ENCODE data around the gene RFPL4AL1.
"Not testable (repeated sequence)": the region's sequence is repeated elsewhere in the genome, so short reads cannot be mapped to it uniquely, and the experiment has no call there.

The RFPL4AL1 gene

DNA sequence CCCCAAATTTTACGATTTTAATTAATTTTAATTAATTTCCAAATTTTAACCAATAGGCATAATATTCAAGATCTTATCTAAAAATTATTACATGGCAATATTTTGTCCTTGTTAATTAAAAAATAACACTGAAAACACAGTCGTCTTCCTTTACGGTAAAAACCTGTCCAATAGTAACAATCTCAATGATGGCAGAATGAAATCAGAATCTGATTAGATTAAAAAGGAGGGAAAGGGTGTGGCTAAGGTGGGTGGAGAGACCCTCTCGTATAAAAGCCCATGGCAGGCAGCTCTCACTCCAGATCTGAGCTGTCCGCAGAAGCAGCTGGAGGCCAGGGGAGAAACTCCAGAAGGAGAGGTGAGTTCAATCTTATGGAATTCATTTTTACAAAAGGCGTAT lies at the start of gene RFPL4AL1:
Gene RFPL4AL1 (plus strand): TSS at position 301 of the 400 bp plus-strand sequence. CDS start 2,687 bp downstream, outside the sequence.
- not testable (repeated sequence) for DNase-seq

DNA sequence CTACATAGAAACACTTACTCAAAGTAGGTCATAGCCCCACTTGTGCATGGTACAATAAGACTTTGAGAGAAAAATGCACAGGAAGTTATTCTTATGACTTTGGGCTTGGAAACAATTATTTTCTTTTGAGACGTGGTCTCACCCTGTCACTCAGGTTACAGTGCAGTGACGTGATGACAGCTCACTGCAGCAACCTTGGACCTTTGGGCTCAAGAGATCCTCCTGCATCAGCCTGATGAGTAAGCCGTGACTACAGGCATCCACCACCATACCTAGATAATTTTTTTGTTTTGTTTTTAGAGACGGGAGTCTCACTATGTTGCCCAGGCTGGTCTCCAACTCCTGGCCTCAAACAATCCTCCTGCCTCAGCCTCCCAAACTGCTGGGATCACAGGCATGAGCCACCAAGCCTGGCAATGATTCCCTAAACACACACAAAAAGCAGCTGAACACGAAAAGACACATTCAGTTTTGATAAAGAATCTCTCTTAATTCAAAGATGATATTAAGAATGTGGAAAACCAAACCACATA lies 48.6 kb upstream of the RFPL4AL1 start:
- DNase-seq, result no peak

DNA sequence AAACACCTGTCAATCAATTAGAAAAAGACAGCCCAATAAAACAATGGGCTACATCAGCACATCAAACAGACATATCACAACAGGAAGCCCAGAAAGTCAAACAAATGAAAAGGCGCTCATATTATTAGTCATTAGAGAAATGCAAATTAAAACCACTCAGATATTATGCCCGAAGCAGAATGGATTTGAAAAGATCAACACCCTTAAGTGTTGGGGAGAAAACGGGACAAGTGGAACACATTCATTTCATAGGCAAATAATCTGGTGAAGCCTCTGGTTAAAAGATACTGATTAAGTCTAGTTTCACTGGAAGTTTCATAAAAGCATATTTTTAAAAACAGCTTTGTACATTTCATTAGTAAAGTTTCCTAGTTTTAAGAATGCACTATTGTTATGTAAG lies 48.1 kb upstream of the RFPL4AL1 start:
- no peak for DNase-seq

DNA sequence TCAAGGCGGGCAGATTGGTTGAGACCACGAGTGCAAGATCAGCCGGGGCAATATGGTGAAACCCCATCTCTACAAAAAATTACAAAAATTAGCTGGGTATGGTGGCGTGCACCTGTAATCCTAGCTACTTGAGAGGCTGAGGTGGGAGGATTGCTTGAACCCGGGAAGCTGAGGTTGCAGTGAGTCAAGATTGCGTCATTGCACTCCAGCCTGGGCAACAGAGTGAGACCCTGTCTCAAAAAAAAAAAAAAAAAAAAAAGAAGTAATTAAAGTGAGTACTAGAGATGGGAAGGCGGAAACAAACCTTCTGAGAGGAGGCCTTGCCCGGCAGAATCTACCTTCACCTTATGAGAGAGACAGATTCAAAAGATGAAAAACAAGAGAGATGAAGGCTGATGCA lies 45.4 kb upstream of the RFPL4AL1 start:
- no peak for DNase-seq

DNA sequence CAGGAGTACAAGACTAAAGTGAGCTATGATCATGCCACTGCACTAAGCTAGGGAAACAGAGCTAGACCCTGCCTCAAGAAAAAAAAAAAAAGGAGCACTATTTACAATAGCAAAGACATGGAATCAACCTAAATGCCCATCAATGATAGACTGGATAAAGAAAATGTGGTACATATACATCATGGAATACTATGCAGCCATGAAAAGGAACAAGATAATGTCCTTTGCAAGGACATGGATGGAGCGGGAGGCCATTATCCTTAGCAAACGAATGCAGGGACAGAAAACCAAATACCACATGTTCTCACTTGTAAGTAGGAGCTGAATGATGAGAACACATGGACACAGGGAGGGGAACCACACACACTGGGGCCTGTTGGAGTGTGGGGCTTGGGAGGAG lies 38.5 kb upstream of the RFPL4AL1 start:
- DNase-seq, result not testable (repeated sequence)

DNA sequence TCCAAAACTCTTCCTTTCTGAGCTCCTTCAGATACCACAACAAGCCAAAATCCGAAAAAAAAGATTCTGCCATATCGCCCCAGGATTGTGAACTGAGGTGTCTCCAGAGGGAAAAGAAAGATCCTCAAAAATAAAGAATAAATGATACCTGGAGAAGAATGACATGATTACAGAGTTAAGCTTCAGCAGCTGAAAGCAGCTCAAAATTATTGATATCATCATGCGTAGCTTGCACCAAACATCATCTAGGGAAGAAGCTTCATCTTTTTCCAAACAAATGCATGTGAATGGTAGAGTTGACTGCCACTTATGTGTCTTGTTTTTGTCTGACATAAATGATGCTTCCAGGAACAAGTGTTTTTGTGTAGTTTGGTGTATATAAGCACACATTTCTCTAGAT lies 30.6 kb upstream of the RFPL4AL1 start, which contains the start of gene NLRP9:
Gene NLRP9 (minus strand): TSS at position 101 of the 400 bp plus-strand sequence. CDS start 28 bp downstream, at position 73.
- no peak for DNase-seq

DNA sequence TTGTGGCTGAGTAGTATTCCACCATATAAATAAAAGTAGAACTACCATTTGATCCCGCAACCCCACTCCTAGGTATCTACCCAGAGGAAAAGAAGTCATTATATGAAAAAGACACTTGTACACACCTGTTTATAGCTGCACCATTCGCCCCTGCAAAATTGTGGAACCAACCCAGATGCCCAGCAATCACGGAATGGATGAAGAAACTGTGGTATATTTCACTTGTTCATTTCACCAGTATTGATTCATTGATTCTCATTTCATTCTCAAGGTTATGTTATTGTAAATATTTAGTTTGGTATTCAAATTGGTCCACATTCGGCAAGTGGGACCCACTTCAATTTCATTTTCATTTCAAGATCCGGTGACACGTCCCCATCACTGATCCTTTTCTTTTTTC lies 18.2 kb upstream of the RFPL4AL1 start:
- DNase-seq, result no peak

DNA sequence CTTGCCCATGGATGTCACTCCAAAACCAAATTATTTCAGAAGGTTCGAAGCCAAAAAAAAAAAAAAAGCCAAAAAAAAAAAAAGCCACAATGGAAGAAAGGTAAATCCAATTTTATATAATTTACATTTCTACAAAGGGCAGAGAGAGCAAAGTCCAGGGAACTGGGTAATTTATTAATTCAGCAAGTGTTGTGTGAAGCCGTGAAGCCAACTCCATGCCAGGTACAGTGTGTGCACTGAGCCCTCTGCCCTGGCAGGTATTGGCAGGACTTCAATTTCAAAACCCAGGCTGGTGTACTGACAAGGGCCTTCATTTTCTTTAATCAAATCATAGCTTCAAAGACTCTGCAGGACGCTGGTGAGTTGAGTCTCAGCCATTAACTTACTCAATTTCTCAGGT lies 15.5 kb upstream of the RFPL4AL1 start:
- no peak for DNase-seq

DNA sequence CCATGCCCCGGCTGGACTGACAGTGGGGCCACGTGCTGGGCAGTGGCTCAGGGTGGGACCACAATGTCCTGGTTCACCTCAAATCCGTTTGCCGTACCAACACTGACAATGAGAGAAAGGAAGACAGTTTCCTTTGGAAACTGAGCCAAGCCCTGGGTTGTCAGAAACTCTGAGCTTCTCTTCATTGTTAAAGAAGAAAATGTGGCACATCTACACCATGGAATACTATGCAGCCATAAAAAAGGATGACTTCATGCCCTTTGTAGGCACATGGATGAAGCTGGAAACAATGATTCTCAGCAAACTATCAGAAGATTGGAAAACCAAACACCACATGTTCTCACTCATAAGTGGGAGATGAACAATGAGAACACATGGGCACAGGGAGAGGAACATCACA lies 12.1 kb upstream of the RFPL4AL1 start:
- DNase-seq, result not testable (repeated sequence)

DNA sequence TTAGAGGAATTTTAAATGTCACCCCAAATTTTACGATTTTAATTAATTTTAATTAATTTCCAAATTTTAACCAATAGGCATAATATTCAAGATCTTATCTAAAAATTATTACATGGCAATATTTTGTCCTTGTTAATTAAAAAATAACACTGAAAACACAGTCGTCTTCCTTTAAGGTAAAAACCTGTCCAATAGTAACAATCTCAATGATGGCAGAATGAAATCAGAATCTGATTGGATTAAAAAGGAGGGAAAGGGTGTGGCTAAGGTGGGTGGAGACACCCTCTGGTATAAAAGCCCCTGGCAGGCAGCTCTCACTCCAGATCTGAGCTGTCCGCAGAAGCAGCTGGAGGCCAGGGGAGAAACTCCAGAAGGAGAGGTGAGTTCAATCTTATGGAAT lies 10.1 kb upstream of the RFPL4AL1 start, which contains the start of gene RFPL4A:
Gene RFPL4A (plus strand): TSS at position 301 of the 400 bp plus-strand sequence. CDS start 2,704 bp downstream, outside the sequence.
- DNase-seq, result not testable (repeated sequence)

DNA sequence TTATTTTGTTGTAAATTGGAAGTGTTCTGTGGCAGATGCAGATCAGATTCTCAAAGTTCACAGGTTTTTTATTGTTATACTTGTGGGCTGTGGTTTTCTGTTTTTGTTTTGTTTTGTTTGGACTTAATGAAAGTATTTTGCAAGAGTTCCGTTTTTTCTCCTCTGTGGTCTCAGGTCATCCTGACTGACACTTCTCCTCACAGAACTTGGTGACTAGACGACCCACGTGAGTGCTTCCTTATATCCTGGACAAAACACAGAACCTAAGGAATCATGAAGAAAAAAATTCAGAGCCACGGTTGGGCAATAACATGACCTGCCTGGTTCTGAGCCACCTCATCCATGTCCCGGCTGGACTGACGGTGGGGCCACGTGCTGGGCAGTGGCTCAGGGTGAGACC lies 2.5 kb upstream of the RFPL4AL1 start:
- DNase-seq, result peak in 2 of 51 donors; percentile 0 to 32

DNA sequence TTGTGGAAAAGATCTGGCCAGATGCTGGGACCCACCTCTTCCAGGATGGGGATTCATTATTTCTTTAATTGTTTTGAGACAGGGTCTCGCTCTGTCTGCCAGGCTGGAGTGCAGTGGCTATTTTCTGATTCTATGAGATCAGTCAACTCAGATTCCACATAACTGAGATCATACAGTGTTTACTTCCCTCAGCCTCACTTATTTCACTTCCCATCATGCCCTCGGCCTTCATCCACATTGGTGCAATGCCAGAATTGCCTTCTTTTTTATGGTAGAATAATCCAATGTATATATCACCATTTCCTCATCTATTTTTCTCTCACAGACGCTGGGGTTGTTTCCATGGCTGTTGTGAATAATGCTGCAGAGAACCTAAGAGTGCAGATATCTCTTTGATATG lies 714 bp downstream of the RFPL4AL1 start:
- not testable (repeated sequence) for DNase-seq

DNA sequence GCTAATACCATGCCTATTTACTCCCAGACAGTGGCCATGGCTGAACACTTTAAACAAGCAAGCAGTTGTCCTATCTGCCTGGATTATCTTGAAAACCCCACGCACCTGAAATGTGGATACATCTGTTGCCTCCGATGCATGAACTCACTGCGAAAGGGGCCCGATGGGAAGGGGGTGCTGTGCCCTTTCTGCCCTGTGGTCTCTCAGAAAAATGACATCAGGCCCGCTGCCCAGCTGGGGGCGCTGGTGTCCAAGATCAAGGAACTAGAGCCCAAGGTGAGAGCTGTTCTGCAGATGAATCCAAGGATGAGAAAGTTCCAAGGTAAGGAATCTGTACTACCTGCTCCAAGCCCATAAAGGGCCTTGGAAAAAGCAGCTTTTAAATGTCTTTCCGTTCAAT lies 8.6 kb downstream of the RFPL4AL1 start:
- no peak for DNase-seq

DNA sequence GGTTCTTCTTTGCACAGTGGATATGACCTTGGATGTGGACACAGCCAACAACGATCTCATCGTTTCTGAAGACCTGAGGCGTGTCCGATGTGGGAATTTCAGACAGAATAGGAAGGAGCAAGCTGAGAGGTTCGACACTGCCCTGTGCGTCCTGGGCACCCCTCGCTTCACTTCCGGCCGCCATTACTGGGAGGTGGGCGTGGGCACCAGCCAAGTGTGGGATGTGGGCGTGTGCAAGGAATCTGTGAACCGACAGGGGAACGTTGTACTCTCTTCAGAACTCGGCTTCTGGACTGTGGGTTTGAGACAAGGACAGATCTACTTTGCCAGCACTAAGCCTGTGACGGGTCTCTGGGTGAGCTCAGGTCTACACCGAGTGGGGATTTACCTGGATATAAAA lies 9.4 kb downstream of the RFPL4AL1 start:
- no peak for DNase-seq

DNA sequence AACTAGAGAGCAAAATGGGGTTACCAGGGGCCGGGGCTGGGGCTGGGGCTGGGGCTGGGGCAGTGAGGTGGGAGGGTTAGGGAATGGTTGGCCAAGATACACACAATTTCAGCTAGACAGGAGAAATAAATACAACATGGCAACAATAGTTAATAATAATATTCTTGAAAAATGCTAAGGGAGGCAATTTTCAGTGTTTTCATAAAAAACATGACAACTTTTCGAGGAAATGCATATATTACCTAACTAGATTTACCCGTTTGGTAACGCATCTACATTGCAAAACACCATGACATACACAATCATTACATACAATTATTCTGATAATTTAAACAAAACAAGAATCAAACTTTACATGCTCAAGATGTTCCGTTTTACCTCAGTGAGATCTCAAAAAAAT lies 12.2 kb downstream of the RFPL4AL1 start:
- no peak for DNase-seq

DNA sequence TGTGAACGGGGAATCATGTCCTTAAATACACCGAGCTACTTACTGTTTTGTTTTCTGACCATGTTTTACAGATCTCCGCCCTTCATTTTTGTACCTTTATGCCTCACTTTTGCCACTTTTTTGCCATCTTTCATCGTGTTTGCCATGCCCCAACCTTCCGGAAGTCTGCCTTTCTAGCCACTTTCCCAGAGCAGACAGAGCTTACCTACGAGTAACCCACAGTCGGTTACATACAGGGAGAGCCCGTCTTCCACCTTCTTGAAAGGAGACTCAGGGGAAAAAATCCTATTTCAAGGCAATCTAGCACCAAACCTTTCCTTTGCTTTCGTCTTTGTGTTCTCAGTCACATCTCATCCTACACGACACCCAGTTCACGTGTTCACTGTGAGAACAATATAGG lies 26.1 kb downstream of the RFPL4AL1 start:
- no peak for DNase-seq

DNA sequence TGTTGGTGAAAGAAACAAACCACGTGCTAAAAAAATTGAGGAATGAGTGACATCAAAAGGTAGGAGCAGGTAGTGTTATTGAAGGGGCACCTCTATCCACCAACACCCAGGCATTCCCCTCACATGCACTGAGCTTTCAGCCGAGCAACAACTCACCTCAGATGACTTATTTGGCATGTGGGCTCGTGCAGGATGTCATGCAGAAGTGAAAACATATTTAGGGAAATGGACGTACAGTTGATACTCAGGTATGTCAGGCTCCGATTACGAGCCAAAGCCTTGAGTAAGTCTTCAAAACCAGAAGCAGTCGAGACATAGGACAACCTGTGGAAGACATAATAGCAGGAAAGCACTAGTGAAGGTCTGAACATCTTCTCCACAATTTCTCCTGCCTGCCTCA lies 32.5 kb downstream of the RFPL4AL1 start:
- no peak for DNase-seq

DNA sequence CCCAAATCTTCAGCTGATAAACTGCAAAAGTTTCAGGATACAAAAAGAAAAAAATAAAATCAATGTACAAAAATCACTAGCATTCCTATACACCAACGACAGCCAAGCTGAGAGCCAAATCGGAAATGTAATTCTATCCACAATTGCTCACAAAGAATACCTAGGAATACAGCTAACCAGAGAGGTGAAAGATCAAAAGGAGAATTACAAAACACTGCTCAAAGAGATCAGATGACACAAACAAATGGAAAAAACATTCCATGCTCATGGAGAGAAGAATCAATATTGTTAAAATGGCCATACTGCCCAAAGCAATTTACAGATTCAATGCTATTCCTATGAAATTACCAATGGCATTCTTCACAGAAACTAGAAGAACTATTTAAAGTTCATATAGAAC lies 33.4 kb downstream of the RFPL4AL1 start:
- DNase-seq, result no peak

DNA sequence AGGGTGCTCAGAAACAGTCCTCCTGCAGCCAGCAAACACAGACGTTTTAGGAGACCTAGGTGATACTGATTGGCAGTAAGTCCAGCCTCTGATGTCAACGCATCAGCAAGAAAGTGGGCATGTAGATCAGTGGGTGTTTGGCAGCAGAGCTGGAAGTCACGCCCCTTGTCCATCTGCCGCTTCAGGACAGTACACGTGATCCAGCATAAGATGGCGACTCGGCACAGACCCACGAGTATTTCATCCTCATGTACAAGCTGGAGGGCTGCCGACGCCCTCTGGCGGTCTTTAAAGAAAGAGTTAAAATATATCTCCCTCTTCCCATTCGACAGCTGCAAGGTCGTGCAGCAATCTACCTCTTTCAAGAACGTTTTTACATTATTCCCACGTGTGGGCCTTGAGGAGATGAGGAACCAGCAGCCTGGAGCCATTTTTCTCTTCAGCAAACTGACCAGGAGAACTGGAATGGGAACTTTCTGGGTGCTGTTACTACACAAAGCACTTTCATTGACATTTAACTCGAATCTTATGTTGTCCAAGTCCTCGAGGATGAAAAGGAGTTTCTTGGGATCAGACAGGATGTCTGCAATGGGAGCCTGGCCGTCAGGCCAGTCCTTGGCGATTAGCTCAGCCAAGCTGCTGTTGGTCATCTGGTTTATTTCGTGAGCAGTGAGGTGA lies 40.6 kb downstream of the RFPL4AL1 start:
- DNase-seq, result peak in 11 of 51 donors; percentile 0 to 8 (median 1)

DNA sequence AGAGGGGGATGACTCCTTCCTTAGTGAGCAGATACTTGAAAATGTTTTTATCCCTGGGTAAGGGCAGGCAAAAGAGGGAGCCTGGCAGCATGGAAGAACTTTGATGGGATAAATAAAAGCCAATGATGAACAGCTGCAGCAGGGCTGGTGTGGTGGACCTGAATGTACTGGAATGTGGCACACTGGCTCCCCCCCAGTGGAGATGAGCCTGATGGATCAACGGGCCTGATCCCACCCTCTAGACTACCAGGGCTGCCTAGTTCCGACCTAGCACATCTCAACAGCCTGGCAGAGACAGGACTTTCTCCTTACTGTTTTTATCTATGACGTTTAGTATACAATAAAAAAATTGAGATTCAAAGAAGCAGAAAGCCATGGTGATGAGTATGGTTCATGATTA lies 42.4 kb downstream of the RFPL4AL1 start:
- DNase-seq, result no peak

DNA sequence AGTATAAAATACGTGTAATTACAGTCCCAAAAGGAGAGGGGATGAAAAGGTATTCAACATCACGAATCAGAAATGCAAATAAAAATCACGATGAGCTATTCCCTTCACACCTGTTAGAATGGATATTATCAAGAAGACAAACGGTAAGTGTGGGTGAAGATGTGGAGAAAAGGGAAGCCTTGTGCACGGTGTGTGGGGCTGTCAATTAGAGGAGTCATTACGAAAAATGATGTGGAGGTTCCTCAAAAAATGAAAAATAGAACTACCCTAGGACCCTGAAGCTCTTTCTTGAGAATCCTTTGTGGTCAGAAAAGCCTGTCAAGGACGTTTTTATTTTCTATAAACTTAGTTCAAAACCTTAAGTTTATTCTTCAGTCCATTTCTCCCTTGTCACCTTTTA lies 43.5 kb downstream of the RFPL4AL1 start:
- no peak for DNase-seq

DNA sequence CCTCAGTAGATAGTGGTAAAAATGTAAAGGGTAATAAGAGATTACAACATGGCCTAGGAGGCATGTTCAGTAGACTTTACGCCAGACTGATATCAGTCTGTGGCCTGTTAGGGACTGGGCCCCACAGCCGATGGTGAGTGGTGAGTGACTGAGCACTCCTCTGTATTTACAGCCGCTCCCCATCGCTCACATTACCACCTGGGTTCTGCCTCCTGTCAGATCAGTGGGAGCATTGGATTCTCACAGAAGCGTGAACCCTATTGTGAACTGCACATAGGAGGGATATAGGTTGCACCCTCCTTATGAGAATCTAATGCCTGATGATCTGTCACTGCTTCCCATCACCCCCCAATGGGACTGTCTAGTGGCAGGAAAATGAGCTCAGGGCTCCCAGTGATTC lies 45.0 kb downstream of the RFPL4AL1 start:
- DNase-seq, result no peak

DNA sequence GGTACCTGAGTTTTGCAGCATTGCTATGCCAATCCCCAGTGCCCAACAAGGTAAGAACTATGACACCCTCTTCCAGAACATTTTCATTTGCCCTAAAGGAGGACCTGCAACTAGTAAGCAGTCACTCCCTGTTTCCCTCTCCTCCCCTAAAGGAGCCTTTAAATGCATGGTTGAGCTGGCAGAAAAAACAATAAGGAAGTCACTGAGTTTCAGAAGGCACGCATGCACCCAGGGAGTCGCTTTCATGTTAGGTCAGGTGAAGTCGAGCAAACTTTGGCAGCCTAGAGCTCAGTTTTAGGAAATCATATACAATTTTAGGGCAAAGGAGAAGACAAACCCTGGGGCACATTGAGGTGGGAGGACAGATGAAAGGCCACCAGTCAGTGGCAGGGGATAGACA lies 51.1 kb downstream of the RFPL4AL1 start:
- DNase-seq, result no peak

All from hypothalamus (tissue), 51 donors.